Activated naive CD4-positive, alpha-beta T cell (primary cell): ENCODE results near the gene GFY.
A peak's percentile ranks its signal among the peaks of the same experiment; 100 is the strongest.

Source experiments
- DNase-seq, 4 experiments: peaks; one replicate each; lab custom pipeline; 2025; lab: John Stamatoyannopoulos, UW

Gene GFY

DNA sequence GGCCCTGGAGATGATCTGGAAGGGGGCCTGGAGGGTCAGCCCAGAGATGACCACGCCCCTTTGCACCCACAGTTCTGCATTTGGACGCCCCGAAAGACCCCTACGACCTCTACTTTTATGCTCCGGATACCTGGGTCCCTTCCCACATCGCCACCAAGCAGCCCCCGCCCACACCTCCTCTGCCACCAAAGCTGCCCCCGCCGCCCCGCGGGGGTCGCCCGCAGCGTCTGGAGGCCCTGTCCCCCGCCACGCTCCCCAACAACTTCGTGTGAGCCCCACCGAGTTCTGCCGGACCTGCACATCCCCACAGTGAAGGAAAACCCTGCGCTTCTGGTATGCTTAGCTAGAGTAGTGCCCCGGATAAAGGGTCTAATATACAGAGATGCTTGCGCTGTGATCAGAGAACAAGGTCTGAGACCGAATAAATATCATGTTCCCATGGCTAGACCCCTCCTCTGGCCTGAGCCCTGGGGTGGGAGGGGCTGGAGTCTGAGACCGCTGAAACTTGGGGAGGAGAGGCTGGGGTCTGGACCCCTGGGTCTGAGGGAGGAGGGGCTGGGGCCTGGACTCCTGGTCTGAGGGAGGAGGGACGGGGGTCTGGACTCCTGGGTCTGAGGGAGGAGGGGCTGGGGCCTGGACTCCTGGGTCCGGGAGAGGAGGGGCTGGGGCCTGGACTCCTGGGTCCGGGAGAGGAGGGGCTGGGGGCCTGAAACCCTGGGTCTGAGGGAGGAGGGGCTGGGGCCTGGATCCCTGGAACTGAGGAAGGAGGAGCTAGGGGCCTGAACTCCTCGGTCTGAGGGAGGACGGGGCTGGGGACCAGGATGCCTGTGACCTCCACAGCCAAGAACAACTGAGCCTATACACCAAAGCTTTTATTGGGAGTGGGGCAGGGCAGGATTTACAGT, 3.6 kb downstream of the GFY start:
- DNase-seq = no peak

DNA sequence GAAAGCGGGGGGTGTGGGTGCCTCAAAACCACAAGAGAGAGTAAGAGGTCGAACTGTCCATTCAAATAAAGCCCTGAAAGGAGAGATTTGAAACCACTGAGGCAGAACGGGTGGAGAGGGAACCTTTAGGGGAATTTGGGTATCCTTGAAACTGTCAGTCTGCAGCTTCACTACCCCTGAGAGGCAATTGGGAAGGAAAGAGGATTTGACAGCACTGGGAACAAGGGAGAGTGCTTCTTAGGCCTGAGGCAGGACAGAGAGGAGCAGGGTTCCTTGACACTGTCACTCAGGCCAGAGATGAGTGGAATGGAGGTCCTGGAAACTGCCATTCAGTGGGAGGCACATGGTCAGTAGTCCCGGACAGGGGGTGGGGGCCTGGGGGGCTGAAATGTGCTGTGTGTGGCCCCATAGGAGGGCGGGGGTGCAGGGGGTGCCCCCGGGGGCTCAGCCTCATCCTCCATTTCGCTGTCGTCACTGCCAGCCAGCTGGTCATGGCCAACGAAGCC, 5.0 kb downstream of the GFY start:
- DNase-seq = no peak

DNA sequence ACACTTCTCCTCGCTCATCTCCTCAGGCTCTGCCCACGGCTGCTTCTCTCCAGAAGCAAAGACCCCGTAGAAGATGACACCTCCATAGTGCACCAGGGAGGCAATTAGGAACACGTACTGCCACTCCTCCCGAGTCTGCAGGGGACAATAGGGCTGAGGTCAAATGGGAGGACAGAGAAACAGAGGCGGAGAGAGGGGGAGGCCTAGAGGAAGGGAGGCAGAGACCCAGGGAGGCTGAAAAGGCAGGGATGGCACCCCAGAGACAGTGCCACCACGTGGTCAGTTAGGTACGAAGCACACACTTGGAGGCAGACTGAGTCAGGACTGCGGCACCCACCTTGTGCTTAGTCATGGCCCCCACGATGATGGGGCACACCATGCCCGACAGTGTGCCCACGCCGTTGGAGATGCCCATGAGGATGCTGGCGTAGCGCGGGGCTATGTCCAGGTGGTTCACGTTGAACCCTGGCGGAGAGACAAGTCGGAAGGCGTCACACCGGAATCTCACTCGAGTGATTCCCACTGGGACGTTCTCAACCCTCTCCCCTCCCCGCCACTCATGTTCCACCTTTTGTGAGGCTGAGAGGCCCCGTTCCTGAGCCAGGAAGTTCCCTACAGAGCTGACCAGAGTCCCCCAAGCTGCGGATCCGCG, 5.6 kb downstream of the GFY start:
- DNase-seq = no peak

DNA sequence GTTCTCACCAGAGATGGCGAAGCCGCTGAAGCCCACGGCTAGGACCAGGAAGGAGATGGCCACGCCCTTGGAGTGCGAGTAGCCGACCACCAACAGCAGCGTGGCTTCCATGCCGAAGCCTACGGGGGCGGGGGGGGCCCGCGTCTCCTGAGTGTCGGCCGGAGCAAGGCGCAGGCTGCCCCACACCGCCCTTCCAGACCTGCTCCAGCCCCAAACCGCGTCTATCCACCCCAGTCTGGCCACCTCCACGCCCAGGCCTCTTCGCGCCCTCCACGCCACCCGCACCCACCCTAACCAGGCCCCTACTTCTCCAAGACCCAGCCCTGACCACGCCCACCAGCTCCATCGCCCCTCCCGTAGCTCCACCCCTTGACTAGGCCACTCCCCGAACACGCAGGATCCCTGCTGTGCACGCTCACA, 6.2 kb downstream of the GFY start:
- no peak for DNase-seq

DNA sequence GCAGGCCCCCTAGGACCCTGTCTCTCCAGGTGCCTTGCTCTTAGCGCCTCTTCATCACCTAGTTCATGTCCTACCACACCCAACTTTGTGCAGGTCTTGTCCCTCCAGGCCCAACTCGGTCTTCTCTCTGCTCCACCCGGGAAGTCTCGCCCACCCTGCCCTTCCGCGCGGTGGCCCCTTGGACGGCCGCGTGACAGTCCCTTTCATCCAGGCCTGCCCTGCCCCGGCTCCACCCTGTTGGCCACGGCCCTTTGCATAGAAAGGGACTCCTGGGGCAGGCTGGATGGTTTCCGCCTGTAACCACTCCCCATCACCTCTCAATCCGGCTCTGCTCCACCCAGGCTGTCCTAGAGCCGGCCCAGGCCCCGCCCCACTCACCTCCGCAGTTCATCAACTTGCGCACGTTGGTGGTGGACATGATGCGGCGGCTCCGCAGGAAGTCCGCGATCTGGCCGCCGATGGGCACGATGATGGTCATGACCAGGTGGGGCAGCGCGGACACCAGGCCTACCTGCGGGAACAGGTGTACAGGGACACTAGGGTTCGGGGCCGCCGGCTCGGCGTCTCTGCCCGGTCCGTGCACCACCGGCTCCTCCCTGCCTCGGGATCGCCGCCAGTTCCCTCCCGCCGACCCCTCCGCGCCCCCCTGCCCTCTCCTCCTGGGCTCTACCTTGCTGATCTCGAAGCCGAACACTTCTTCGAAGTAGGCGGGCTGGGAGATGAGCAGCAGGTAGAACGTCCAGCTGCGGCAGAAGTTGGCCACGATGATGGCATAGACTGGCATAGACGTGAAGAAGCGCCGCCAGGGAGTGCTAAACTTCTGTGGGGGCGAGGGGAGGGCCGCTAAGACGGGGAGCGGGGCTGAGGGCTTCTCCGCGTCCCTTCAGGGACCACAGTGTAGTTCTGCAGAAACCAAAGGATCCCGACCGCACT, 7.2 kb downstream of the GFY start:
- no peak for DNase-seq

DNA sequence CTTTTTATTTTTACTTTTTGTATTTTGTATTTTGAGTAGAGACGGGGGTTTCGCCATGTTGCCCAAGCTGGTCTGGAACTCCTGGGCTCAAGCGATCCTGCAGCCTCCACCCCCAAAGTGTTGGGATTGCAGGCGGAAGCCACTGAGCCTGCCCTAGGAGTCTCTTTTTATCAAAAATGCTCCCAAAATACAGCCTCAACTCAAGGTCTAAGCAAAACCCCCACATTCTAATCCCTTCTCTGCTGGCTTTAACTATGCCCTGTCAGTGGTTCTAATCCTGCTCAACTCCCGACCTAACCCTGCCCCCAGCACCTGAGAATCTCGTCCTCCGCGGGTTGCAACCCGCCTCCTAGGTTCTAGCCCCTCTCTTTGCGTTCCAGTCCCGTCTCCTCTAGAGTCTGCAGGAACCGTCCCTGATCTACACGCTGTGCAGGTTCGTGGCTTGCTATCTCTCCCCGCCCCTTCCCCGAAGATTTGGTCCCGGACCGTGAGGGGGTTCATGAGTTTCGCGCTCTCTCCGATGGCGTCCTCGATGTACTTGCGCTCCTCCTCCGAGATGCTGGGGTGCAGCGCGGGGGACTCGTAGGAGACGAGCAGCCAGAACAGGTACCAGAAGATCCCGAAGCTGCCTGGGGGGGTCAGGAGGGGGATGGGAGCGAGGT, 8.2 kb downstream of the GFY start:
- no peak for DNase-seq

DNA sequence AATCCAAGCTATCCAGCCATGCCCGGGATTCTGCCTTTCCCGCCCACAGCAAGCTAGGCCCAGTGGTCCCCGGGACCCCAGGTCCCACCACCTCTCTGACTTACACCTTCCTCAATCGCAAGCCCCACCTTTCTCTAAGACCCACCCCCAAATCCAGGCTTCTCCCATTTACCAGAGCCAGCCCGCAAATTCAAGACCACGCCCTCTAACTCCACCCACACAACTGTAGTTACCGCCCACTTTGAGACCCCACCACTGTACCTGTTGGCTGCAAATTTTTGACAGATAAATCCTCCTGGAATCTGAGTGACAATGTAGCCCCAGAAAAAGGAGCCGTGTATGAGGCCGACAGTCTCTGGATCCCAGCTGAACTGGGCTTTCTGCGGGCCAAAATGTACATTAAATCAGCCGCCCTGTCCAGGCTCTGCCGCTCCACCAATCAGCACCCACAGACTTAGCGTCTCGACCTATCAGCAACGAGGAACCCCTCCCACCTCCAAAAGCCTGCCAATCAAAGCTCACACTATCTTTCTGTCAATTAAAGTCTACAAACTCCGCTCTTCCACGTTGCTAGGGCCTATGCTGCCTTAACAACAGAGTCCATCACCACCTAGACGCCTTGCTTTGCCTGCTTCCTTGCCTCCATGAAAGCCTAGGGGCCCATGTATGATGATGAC, 9.9 kb downstream of the GFY start:
- no peak for DNase-seq

DNA sequence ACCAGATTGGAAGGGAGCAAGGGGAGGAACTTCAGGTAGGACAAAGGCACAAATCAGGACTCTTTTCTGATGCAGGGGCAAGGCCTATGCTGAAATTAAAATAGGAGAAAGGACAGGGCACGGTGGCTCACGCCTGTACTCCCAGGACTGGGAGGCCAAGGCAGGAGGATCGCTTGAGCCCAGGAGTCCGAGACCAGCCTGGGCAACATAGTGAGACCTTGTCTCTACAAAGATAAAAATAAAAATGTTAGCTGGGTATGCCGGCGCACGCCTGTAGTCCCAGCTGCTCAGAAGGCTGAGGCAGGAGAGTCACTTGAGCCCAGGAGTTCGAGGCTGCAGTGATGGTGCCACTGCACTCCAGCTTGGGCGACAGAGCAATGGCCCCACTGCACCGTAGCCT, 10.5 kb downstream of the GFY start:
- DNase-seq = no peak

DNA sequence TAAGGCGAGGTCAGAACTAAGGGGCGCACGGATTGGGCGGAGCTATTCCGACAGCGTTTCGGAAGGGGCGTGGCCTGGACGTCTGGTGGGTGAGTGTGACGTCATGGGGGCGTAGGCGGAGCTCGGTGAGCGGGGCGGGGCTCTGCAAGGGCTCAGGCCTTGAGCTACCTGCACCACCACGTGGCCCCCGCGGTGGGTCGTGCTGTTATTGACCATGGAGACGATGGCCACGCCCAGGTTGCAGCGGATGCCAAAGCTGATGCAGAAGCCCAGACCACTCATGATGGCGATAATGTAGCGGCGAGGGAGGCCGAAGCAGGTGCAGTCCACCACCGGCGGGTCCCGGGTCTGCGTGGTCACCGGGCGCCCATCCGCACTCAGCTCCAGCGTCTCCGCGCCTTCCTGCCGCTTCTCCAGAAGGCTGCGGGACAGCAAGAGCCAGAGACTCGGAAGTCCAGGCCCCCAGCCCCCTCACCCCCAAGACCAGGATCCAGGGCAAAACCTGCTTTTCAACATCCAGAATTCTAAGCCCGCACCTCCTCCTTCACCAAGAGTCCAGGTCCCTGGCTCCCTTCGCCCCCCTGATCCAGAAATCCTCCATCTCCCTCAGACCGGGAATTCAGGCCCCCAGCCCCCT, 11.3 kb downstream of the GFY start:
- peak in 3 of 4 experiments; percentile 7 to 15 (median 11) for DNase-seq

DNA sequence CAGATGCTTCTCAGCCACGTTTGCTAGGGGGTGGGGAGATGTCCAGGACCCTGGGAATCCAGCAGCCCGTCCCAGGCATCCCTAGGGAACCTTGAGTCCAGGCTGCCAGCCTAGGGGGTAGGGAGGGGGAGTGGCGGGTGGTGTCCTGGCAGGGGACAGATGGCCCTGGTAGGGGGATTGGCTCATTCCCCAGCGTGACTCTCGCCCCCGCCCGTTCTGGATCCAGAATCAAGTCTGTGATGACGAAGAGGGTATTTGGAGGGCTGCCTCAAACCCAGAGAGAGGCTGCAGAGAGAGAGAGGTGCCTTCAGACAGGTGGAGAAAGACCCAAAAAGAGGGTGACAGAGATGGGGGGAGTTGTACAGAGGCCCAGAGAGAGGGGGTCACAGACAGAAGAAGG, 12.0 kb downstream of the GFY start:
- DNase-seq = no peak

DNA sequence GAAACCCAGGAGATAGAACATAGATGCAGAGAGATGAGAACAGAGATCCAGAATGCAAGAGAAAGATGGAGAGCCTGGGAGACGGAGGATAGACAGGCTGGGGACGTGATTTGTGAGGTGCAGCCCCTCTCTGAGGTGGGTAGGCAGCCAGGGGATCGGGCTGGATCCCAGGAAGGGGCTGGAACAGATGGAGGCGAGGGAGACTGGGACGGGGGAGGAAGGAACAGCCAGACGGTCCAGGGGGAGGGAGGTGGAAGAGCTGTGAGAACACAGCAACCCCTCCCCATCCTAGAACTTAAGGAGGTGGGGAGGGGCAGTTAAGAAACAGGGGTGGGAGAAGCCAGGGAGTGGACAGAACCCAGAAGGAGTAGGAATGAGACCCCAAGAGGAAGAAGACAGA, 13.1 kb downstream of the GFY start:
- DNase-seq = no peak

DNA sequence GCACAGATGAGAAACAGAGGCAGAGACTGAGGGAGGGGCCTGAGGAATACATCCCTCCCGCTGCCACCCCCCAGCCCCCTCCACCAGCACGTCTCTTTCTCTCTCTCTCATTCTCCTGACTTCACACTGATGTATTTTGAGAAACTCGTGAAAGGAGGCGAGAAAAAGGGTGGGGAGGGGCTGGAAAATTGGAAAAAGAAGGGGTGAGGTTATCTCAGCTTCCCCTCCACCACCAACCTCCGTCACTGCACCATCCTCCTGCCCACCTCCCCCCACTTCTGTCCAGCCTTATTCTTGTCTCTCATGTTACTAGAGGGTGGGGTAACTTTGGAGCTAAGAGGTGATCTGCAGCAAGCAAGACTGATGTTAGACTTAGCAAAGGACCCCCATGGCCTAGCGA, 14.6 kb downstream of the GFY start:
- DNase-seq = no peak

DNA sequence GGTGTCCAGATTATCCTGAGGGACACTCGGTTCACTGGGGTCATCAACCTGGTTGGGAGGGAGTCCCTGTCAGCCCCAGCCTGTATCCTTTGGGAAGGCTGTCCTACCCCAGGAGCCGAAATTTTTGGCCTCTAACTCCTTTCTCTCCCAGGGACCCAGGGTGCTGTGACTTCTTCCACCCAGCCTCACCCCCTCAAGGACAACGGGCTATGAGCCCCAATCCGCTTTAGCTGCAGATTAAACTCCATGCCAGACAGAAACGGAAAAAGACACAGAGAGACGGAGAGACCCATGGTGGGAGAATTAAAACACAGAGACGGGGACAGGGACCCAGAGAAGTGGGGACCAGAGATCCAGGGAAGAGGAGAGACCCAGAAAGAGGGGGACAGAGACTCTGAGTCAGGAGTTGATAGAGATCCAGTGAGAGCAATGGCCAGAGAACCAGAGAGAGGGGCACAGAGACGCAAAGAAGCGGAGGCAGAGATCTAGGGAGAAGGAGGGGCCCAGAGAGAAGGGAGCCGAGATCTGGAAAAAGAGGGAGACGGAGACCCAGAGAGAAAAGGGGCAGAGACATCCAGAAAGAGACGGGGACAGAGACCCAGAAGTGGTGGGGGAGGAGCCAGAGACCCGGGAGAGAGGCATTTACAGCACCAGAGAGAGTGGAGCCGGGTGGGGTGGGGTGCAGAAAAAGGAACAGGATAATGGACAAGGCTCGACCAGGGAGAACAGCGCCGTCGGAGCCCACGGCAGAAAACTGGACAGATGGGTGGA, 15.4 kb downstream of the GFY start:
- DNase-seq = no peak

DNA sequence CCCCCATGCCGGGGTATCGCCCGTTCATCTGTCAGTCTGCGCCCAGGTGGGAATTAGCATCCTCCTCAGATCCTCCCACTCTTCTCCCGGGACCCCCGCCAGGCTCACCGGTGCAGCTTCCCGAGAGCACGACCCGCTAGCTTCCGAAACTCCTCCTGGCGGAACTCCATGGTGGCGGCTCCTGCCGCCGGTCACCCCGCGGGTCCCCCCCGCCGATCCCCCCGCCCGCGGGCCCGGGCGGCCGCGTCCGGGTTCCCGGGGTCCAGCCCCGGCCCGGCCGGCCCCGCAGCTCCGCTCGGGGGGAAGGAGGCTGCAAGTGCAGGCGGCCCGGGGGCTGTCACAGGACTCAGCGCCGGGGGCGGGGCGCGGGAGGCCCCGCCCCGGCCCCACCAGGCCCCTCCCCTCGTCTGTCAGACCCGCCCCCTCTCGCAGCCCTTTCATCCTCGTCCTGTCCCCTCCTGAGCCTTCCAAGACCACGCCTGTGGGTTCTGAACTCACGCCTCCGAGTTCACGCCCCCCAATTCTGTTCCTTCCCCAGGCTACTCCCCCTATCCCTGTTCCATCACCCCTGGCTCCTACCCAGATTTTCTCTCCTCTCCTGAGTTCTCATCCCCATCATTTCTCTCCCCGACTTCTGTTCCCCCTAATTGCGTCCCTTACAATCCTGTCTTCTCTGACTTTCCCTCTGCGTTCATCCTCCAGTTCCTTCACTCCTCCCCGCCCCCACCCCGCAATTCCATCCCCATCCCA, 16.2 kb downstream of the GFY start, which contains the start of gene SLC17A7:
Gene SLC17A7 (minus strand): TSS at position 318 of the 750 bp plus-strand sequence. CDS start 148 bp downstream, at position 170.
- DNase-seq = peak in 2 of 4 experiments; percentile 11 to 27

DNA sequence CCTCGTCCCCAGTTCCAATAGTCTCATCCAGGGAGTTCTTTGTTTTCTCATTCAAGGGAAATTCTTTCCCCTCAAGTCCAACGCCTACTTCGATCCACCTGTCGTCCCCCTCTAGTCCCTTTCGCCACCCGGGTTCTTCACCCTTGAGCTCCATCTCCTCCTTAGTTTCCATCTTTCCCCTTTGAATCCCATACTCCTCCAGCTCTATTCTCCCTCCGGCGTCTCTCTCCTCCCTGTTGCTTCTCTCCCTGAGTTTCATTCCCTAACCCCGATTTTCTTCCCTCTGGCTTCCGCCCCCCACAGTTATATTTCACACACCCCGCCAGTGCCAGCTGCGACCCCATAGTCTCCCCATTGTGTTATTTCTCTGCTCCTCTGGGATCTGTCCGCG, 16.8 kb downstream of the GFY start:
- no peak for DNase-seq

DNA sequence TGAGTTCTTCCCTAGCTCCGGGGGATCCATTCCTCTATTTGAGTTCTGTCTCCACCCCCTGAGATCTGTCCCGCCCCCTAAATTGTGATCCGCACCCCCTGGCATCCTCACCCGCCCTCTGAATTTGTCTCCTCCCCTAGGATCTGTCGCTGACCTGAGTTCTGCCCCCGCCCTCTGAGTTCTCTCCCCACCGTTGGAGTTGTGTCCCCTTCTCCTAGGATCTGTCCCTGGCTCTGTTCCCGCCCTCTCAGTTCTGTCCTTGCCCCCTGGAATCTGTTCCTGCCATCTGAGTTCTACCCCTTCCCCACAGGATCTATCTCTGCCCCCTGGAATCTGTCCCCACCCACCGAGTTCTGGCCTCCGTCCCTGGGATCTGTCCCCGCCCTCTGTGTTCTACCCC, 17.2 kb downstream of the GFY start:
- no peak for DNase-seq

DNA sequence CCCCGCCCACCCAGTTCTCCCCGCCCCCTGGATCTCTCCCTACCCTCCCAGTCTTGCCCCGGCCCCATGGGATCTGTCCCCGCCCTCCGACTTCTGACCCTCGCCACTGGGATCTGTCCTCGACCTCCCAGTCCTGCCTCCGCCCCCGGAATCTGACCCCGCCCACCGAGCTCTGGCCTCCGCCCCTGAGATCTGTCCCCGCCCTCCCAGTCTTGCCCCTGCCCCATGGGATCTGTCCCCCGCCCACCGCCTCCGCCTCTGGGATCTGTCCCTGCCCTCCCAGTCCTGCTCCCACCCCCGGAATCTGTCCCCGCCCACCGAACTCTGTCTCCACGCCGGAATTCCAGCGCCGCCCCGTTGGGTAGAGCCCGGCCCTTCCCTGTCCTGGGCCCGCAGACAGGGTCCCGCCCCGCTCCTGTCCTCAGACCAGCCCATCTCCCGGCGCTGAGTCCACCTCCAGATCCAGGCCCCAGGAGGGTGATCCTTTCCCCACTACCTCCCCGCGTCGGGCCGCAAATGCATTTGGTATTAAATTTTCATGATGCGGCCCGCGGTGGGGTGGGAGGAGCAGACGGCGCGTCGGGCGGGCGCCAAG, 17.7 kb downstream of the GFY start:
- DNase-seq = peak in 2 of 4 experiments; percentile 25 to 39

DNA sequence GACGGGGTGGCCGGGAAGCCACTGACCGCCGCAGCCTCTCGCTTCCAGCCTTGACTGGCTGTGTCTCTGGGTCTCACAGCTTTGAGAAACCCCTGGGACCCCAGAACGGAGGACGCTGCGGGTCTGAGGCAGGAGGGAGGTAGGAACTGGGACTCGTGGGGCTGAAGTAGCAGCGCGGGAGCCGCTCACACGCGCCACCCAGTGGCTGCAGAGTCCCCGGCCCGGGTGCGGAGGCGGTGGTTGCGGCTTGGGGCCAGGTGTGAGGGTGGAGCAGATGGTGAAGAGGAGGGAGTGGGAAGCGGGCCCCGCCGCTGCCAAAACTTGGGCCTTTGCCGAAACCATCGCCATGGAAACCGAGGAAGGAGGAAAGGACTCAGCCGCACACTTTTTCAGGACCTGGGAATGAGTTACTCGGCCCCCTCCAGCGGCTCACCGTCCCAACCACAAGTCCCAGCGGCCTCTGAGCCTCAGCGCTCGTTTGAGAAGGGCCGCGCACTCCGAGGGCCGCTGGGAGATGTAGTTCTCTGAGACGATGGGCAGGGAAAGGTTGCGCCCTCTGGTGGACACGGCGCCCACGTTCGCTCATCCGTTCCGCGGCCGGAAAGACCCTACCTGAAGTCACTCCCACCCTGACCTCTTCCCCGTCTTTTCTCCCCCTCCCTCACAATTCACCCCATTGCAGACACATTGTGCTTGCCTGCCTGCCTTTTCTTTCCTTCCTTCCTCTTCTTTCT, 18.3 kb downstream of the GFY start:
- peak; percentile 82 to 89 (median 88) for DNase-seq
